Measurements from ENCODE around the gene RPL10A.

Gene RPL10A

DNA sequence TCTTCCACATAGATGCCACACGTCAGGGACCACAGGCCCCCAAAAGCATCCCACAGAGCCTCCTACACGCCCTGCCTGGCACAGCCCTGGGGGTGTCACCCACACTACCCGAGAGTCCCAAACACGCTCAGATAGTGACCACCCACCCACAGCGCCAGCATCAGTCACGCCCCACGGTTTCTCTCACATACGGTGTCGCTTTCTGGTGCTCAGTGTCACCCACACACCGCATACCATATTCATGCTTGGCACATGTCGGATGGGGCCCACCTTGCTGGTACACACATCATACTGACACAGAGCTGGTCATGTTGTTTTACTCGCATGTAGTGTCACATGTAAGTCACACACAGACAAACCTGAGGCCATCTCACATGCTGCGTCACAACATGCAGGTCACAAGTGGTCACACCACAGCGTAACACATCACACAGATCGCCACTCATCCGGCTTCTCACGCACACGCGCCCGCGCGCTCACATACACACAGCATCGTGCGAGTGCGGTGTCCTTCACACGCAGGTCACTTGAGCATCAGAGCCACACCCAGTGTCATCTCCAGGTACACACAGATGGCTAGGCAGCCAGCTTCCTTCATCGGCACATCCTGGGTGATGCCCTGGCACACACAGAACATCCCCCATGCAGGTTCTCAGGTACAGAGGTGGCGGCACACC lies 25.2 kb downstream of the RPL10A start:
- DNase-seq, result no peak

GRCh38 chr6:35494161-35494563 lies 26.0 kb downstream of the RPL10A start:
- no peak for DNase-seq

- DNase-seq, result no peak
Observed at GRCh38 chr6:35495258-35496035, 27.2 kb downstream of the RPL10A start.

- DNase-seq, result no peak
Observed at GRCh38 chr6:35496036-35496840, 28.0 kb downstream of the RPL10A start.

DNA sequence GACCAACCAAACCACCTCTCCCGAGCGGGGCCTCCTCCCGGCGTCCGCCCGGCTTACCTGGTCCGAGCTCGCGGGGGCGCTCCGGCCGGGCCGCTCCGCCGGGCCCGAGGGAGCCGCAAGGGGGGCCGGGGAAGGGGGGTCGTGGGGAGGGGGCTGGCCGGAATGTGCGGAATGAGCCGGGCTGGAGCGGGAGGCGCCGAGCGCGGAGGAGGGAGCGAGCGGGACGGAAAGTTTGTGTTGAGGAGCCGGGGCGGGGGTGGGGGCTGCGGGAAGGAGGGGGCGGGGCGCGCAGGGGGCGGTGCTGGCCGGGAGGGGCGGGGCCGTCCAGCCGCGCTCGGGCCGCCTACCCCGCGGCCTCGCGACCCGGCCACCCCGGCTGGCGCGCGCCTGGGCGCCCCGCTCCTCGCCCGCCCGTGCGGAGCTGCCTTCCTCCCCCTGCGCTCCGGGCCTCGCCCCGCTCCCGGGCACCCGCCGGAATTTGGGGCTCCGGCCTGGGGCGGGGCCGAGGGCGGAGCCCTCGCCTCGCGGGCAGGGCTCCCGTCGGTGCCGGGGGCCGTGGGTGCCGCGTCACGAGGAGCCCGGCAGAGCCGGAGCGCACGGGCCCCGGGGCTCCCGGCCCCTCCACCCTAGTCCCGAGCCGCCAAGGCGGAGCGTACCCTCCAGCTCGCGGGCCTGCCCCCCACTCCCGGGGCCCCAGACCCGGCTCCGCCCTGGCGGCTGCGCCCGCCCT lies 28.8 kb downstream of the RPL10A start, which contains the start of gene TEAD3:
Gene TEAD3, minus strand, starts transcription at position 239 of the 730 bp plus-strand sequence.
- DNase-seq, result peak; percentile 57

GRCh38 chr6:35497571-35498421 lies 29.6 kb downstream of the RPL10A start:
- DNase-seq, result peak; percentile 66

DNA sequence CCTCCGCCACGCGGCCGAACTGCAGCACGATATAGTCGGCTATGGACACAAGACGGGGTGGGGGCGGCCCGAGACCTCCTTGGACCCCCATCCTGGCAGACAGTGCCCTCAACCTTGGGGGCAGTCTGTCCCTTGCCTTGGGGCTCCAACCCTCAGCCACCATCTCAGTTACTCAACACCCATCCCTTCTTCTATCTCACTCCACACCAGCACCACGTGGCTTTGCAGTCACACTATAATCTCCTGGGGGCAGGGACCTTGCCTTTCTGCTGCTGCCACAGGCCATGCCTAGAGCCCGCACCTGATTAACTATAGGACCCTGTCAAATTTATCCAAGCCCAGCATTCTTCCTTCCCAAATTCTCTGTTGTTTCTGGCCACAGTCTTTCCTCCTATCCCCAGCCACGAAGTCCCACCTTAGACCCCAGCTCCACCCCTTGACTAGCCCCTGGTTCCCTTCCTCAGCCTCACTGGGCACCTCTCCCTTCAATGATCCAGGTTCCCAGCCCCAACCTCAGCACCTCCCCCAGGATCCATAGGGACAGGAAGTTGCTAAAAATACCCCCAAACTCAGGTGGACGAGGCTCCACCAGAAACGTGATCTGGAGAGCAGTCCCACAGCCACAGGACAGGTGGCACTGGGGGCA lies 30.3 kb downstream of the RPL10A start:
- no peak for DNase-seq

DNA sequence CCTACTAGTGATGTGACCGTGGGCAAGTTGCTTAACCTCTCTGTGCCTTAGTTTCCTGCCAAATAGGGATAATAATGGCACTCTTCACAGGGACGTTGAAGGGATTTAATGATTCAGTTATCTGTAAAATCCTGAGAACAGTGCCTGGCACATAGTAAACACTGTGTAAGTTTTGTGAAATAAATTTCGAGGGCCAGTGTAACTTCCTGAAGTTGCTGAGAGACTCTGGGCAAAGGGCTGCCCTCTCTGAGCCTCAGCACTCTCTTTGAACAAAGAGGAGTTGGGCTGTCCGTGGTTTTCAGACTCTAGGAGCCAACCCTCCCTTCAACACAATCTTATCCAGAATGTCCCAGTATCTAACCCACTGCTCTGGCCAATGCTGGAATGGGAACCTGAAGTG lies 31.2 kb downstream of the RPL10A start:
- DNase-seq, result no peak

- DNase-seq, result peak; percentile 60
Observed at GRCh38 chr6:35500782-35501181, 32.6 kb downstream of the RPL10A start.

GRCh38 chr6:35501784-35502183 lies 33.6 kb downstream of the RPL10A start:
- DNase-seq, result no peak

DNA sequence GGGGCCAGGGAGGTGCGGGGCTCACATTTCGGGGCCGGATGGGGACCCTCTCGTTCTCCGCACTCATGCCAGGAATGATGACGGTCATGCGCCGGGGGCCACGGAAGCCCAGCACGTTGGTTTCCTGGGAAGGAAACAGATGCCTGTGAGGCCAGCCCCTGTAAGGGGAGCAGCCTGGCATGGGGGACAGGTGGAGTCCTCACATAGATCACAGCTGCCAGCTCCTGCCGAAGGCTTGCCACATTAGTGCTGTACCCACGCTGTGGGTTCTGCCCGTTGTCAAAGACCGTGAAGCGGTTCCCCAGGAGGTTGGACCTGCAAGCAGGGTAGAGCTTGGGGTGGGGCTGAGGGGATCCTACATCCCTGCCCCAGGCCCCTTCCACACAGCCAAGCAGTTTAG lies 35.3 kb downstream of the RPL10A start:
- no peak for DNase-seq

DNA sequence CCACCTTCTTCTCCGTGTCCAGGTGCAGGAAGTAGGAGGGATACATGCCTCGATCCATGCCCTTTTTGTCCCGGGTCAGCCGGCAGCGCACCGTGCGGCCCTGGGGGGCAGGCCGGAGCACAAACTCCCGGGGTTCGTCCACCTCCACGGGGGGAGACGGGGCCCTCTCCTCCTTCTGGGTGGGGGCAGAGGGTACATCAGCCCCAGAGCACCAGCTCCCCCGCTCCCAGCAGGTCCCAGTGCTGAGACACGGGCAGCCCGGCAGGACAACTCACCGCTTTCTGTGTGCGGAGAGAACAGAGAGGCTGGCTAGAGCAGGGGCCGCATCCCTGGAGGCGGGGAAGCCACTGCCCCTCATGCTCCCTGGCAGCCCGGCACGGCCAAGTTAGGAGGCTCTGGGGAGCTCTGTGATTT lies 37.8 kb downstream of the RPL10A start:
- DNase-seq, result no peak

DNA sequence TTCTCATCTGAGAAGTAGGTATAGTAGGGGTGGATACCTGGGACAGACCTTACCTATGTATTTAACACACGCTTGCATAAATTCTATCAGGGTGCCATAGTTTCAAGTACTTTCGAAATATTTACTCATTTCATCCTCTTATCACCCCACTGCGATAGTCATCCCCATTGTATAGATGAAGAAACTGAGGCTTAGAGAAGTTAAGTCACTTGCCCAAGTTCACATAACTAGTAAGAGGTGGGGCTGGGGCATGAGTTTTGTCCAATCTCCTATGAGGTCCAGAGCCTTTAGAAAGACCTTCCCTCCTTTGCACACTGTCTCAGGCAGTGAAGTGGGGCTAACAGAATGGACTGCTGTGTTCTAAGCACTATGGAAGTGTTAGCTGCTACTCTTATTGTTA lies 38.3 kb downstream of the RPL10A start:
- DNase-seq, result no peak

- no peak for DNase-seq
Observed at GRCh38 chr6:35507221-35507620, 39.0 kb downstream of the RPL10A start.

DNA sequence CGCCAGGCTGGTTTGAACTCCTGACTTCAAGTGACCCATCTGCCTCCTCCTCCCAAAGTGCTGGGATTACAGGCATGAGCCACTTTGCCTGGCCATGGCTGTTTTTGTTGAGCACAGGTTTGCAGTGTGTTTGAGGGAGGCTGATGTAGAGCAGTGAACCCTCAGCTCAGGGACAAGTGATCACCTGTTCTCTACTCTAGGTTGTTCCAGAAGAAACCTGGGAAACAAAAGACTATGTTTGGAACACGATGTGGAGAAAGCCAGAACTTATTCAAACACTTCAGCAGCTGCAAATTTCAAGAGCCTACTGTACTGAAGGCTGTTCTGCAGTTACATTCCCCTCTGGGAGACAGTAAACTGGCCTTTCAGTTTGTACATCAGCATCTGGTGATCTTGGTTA lies 39.8 kb downstream of the RPL10A start:
- DNase-seq, result peak; percentile 47

- no peak for DNase-seq
Observed at GRCh38 chr6:35508542-35508941, 40.3 kb downstream of the RPL10A start.

- DNase-seq, result no peak
Observed at GRCh38 chr6:35510916-35511561, 42.8 kb downstream of the RPL10A start.

DNA sequence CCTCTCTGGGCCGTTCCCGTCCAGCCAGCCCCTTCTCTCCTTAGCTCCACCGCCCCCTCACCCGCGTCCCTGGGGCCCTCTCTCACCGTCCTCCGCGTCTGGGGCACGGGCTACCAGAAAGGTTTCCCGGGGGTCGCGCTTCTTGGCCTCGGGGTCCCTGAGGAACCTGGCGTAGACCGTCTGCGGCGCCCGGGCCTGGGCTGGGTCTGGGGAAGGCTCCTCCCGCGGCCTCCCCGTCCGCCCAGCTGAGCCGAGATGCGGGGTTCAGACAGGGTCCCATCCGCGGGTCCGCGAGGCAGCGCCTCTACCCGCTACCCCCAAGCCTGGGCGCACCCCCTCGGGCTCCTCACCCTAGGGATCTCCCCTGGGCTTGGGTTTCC lies 43.4 kb downstream of the RPL10A start:
- no peak for DNase-seq

- no peak for DNase-seq
Observed at GRCh38 chr6:35512006-35512405, 43.8 kb downstream of the RPL10A start.

DNA sequence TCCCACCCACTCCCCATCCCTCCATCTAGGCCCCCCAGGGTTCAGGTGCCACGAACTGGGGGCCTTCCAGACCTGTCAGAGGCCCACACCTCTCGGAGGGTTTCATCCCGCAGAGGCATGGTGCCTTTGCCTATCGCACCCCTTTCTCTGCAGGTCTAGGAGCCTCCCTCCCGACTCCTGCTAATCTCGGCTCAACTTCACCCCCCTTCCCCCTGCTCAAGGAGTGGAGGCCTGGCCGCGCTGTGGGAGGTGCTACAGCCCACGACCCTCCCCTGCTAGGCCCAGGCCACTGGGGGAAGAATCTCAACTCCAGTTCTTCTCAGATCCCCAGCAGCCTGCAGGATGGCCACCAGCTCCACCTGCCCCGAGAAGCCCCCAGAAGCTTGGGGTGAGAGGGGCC lies 44.5 kb downstream of the RPL10A start, which contains the start of gene TULP1:
Gene TULP1, minus strand, starts transcription at position 157 of the 400 bp plus-strand sequence. Its CDS starts 38 bp downstream, at position 119.
- DNase-seq, result no peak

GRCh38 chr6:35514587-35514986 lies 46.4 kb downstream of the RPL10A start:
- no peak for DNase-seq
